HG03439 (cell line): ENCODE data around the gene FOXN1.

Source experiments
- ATAC-seq: cut with Tn5 transposase; IDR thresholded peaks from one replicate; pipeline ENCODE4 v1.9.1; 2021; ENCODE audit warnings: mild to moderate bottlenecking, moderate library complexity; ENCODE audit not compliant: unreplicated experiment

FOXN1 gene

DNA sequence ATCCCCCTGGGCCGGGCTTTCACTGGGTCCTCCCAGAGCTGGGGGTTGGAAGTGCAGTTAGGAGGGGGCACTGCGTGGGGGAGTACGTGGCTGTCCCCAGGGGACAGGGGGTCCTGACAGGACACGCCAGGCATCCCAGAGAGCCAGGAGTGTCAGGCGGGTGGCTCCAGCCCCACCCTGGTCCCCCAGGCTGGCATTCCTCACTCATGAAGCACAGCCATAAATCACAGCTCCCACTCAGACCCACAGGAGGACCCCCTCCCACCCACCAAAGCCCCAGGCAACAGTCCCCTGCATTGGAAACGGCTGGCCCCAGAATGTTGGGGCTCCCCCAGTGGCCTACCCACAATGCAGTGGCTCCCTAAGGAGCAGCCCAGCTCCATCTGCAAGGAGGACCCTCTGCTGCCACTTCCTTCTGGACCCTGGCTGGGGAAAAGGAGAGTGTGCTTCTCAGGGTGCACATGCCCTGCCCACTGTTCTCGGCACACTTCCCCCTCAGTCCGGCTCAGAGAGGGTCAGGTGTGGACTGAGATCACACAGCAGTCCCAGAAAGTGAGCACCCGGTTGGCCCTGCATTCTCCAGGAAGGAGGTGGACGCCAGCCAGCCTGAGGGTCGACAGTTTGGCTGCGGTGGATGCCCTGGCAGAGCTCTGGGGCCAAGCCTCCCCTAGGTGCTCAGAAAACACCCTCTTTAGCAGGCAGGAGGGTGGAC, 7.3 kb upstream of the FOXN1 start:
- no peak for ATAC-seq

DNA sequence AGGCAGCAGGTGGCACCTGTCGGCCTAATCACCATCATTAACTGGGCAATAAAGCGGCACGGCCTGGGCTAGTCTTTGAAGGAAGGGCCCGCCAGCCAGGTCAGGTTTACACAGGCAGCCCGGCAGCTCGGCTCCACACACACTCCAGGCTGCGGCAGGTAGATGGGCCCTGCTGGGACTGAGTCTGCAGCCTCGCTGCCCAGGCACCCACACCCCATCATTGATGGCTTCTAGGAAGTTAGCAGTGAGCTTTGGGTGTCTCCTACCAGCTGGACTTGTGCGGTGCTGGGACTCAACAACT, 6.8 kb upstream of the FOXN1 start:
- no peak for ATAC-seq

DNA sequence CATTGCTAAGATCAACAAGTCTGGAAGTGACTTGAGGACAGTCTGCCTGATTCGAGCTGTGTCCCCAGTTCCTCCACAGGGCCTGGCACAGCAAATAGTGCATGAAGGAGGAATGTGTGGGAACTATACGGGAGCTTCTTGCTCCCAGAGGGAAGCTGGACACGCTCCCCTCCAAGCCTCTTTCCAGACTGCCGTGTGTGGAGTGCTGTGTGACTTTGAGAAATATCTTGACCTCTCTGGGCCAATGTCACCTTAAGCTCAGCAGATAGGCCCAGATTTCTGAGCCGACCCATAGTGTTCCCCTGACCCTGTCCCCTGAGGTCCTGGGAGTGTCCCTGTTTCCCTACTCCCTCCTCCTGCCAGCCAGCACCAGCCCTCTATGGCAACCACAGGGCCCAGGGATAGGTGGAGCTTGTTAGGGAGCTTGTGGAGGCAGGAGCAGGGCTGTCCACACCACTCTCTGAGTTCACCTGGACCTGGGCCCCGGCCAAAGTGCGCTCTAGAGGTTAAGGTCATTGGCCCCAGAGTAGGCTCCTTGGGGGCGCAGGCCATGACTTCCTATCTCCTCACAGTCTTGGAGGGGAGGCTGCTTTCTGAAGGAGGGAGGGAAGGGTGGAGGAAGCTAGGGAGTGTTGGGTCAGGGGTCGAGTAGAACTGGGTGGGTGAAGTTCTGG, 6.3 kb upstream of the FOXN1 start:
- ATAC-seq, result no peak

DNA sequence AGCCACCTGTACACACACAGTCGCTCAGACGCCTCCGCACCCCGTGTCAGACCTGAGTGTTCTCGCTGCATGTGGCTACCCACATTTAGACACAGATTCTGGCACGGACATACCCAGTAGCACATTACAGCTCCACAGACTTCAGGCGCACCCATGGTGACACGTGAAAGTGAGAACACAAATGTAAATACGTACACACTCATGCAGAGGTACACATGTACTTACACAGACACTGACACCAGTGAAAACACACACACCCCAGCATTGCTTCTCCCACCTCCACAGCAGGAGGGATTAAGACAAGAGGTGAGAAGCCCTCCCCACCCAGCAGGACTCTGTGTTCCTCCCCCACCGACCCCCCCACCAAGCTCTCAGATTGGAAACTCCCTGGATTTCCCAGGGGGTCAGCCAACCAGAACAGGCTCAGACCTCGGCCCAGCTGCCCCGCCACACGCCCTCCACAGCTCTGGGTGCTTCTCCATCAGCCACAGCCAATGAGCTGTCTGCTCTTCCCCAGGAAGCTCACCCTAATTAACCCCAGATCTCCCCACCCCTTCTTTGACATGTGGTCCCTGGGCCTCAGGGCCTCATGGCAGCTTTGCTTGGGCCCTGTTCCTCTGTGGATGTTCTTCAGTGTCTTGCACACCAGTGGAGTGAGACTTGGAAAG, 5.3 kb upstream of the FOXN1 start:
- ATAC-seq, result no peak

DNA sequence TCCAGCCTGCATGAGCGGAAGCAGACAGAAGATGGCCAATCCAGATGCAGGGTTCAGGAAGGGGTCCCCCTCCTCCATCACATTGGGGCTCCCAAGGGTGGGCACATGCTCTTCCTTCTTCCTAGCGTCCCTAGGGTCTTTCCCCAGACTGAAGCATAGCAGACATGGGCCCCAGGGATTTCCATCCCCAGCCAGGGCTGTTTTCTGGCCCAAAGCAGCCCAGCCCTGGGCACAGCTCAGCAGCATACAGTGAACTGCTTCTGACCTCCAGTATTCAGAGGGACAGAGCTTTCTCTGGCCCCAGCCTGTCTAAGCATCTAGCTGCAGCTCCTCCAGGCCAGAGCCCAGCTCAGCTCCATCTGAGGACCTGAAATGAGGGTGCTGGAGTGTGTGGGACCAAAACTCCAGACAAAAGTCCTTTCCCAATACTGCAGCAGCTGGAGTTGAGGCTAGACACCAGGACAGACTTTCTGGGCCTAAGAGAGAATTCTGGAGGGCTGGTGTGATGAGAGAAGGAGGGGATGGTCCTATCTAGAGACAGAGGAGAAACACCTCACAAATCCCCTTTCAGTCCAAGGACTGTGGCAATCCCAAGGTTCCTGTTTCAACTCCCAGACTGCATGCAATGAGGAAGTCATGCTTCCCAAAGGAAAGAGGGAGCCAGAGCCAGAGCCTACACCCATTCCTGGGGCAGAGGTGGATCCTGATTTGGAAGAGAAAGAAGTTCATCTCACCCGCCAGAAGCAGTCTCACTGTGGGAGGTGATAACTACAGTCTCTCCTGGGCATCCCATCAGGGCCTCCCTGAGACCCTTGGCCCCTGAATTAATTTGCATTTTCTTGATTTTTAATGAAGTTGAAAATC, 4.5 kb upstream of the FOXN1 start:
- no peak for ATAC-seq

DNA sequence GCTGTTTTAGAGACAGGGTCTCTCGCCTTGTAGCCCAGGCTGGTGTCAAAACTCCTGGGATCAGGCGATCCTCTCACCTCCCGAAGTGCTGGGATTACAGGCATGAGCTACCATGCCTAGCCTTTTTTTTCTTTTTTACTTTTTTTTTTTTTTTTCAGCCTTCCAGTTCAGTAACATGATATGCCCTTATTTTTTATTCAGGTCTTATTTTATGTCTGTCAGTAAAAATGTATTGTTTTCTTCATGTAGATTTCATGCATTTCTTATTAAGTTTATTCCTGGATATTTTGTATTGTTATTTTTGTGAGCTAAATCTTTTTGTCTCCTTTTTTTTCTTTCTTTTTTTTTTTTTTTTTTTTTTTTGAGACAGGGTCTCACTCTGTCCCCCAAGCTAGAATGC, 2.7 kb upstream of the FOXN1 start:
- ATAC-seq, result no peak

GRCh38 chr17:28506763-28507487, 777 bp downstream of the FOXN1 start:
- no peak for ATAC-seq

- ATAC-seq, result no peak
Measured at GRCh38 chr17:28507567-28508203, 1.5 kb downstream of the FOXN1 start.

DNA sequence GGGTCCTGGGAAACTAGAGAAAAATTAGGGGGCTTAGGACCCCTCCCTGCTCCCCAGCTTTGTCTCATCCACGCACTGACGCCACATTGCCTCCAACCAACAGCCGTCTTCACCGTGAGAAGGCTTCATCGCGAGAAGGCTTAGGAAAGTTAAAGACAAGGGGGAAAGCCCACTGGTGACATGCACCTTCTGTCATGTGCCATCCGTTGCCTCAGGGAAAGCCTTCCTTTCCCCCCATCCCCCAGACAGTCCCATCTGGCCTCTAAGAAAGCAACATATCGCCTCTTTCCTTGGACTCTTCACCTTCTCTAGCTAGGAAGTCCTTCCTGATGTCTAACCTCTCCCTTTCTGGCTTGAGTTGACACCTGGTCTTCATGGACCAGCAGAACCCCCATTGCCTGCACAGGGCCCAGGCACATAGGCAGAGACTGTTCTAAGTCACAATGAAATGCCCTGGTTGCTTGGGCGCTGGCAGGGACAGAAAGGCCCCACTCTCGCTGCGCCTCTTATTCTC, 2.1 kb downstream of the FOXN1 start:
- no peak for ATAC-seq

- no peak for ATAC-seq
Measured at GRCh38 chr17:28509789-28510188, 3.6 kb downstream of the FOXN1 start.

DNA sequence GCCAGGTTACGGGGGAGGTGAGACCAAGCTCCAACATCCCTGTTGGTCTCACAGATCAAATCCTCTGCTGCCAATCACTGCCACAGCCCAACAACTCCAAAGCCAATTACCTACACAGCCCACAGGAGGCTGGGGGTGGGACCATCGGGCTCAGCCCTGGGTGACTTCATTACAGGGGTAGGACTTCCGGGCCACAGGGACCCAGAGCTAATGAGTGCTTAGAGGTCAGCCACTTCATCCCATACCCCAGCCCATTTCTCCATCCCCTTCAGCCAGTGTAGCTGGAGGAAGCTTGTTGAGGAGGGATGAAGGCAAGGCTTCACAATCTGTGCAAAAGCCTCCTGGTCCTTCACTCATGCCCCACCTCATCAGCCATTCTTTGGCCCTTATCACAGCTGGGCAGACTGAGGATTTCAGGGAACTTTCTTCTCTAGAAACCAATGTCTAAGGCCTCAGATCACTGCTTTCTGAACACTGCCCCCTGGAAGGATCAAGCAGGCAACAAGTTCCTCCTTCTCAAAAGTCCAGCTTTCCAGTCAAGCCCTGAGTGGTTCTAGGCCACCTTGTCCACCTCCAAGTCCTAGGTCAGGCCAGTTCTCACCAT, 5.8 kb downstream of the FOXN1 start:
- no peak for ATAC-seq

DNA sequence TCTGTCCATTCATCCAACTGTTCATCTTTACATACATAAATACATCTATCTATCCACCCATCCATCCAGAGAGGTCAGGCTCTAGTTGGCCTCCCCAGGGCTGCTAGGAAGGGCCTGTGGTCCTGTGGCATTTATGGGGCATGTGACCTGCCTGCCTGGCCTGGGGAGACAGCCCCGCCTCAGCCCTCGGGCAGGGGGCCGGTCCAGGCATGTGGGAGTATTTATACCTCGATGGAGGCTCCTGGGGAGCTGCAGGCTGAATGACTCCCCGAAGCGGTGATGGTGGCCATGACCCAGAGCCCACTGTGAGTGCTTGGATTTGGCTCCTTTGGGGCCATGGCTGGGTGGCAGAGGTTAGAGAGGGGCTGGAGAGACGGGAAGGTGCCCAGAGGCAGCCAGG, 7.3 kb downstream of the FOXN1 start:
- no peak for ATAC-seq

- no peak for ATAC-seq
Measured at GRCh38 chr17:28514561-28515002, 8.4 kb downstream of the FOXN1 start.

- no peak for ATAC-seq
Measured at GRCh38 chr17:28515518-28515917, 9.4 kb downstream of the FOXN1 start.

GRCh38 chr17:28518132-28518531, 12.0 kb downstream of the FOXN1 start:
- no peak for ATAC-seq

DNA sequence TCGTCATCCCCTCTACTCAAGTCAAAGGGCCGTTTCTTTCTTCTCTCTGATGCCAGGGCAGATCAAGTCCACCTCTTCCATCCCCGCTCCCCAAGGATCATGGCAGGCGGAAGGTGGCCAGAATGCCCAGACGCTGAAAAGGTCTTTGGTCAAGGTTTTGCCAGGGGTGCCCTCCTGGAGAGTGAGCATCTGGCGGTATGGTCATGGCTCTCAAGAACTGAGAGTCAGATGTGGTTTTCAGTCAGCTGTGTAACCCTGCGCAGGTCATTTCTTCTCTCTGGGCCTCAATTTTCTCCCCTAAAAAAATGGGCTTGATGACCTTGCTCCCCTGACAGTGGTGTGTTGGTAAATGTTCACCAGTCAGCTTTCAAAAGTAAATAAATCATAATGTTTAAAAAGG, 12.4 kb downstream of the FOXN1 start:
- no peak for ATAC-seq

GRCh38 chr17:28519236-28519635, 13.1 kb downstream of the FOXN1 start:
- no peak for ATAC-seq

DNA sequence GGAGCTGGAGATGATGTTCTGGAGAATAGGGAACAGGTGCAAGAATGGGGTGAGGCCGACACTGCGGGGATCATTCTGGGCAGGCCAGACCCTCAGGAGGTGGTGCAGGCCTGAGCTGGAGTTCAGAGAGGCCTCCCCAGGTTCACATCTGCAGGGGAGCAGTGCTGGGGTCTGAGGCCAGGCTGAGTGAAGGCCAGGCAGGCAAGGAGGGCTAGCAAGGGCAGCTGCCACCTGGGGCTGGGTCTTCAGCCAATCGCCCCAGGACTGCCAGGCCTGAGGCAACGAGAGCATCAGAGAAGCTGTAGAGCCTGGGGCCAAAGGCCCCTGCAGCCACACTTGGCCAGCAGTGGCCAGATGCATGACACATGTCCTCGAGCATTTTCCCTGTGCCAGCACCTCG, 14.5 kb downstream of the FOXN1 start:
- no peak for ATAC-seq

GRCh38 chr17:28521311-28522085, 15.3 kb downstream of the FOXN1 start:
- no peak for ATAC-seq
